Astrocyte (in vitro differentiated cells and primary cell): ENCODE data around the gene LPIN3.

Experiments used
- CTCF ChIP-seq: IDR thresholded peaks from 2 replicates; pipeline ENCODE4 v1.5.1; 2011; ENCODE audit warnings: low read depth, mild to moderate bottlenecking, inconsistent platforms, low read length, moderate library complexity; ENCODE audit not compliant: insufficient read depth
- EZH2 ChIP-seq: IDR thresholded peaks from 2 replicates; pipeline ENCODE4 v1.6.1; 2012; ENCODE audit warnings: mild to moderate bottlenecking, low read length, inconsistent platforms; ENCODE audit not compliant: insufficient read depth

DNA sequence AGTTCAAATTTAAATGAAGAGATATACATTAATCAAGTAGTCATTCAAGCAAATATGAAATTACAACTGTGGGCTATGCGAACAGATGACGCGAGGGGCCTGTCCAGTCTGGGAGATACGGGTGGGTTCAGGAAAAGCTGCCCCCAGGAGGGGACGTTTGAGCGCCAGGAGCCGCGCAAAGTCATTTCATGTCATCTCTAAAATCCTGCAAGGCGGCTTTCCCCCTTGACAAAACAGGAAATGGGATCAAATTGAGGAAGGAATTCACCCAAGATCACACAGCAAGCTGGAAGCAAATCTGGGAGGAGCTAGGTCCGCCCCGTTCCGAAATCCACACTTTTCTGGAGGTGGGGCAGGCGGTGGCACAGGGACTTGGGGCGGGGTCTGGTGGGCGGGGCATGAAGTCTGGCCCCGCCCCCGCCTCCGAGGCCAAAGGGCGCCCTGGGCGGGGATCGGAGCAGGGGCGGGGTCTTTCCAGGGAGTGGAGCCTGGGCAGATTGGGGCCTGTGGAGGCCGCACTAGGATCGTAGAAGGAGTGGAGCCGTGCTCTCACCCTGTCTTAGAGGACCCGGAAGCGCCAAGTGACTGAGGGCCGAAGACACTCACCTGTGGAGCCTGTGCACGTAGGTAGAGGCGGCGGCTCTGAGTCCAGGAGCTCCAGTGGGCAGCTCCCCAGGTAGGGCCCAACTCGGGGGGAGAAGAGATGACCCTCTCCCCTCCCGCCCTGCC, at the start of gene LPIN3:
- no peak for TF ChIP-seq EZH2
- TF ChIP-seq CTCF = no peak
